Lower leg skin (tissue), 4 donors: ENCODE measurements around the gene CDK16. TPM values are rescaled to one million over a fixed set of nuclear protein-coding genes. Genes with fewer than 3 reads are reported as not detected.

Experiments
- DNase-seq, 2 donors: peaks; one replicate each; pipeline ENCODE4 v3.0.0-alpha.2; 2019; ENCODE audit warnings: low spot score in 2 of 2
- H3K4me3 ChIP-seq: fragments of 200-600 bp; sonication (generic); 2 replicates; pipeline ENCODE4 v1.5.1; 2017; ENCODE audit warnings: mild to moderate bottlenecking, low read depth; ENCODE audit not compliant: poor library complexity, severe bottlenecking
- CTCF ChIP-seq, 3 donors: fragments of 450-650 bp; IDR thresholded peaks; one replicate each; pipeline ENCODE4 v1.5.1; 2016; ENCODE audit warnings: antibody characterized with exemption in 3 of 3, mild to moderate bottlenecking in 3 of 3, moderate library complexity in 2 of 3
- POLR2A ChIP-seq, 2 donors: fragments of 450-650 bp; IDR thresholded peaks; one replicate each; pipeline ENCODE4 v1.6.1; 2016 to 2017; ENCODE audit warnings: antibody characterized with exemption in 2 of 2, mild to moderate bottlenecking in 1 of 2, moderate library complexity in 1 of 2
- WGBS, 2 donors: methylation state at CpG; one replicate each; pipeline ENCODE4 v1.1.5; 2018; 5-methylcytosine and 5-hydroxymethylcytosine counted together
- intact Hi-C: fragments of 100-400 bp; cut with DNase I; formaldehyde crosslinking; loops from one replicate; pipeline ENCODE4 v1.15.0; 2023; ENCODE audit warnings: low total_unique reads
- total RNA-seq, 4 donors: library from RNA; depleted of rRNA; stranded (reverse); fragments of >200 nt; gene quantifications; one replicate each; pipeline ENCODE4 v1.1.0, GENCODE V29; 2016

CDK16 gene
- total RNA-seq, 4 donors from 2014 or later, result 57.7 to 98.0 (median 73.5) TPM

- no peak for TF ChIP-seq POLR2A (IDR thresholded peaks at IDR 0.05)
- no peak for TF ChIP-seq CTCF (IDR thresholded peaks at IDR 0.05)
- DNase-seq, result peak in 1 of 2 donors; percentile 45
- intact Hi-C loops, result no loop called here
- no peak overlapping the region for H3K4me3 ChIP-seq
- 77 to 93% methylated on average over 7 of the region's 7 CpGs for WGBS, 2 donors
Observed at GRCh38 chrX:47172549-47172948, 45.9 kb upstream of the CDK16 start.

GRCh38 chrX:47172971-47173792, 45.3 kb upstream of the CDK16 start:
- WGBS, 2 donors, result 80 to 89% methylated on average over 14 to 18 of the region's 18 CpGs
- DNase-seq, result peak in 1 of 2 donors; percentile 74
- TF ChIP-seq POLR2A (IDR thresholded peaks at IDR 0.05) (no peak), CTCF (IDR thresholded peaks at IDR 0.05) (no peak)
- intact Hi-C loops, result no loop called here
- H3K4me3 ChIP-seq, result no peak overlapping the region

GRCh38 chrX:47174376-47174775, 44.1 kb upstream of the CDK16 start:
- intact Hi-C loops, result no loop called here

GRCh38 chrX:47174846-47175587, 43.5 kb upstream of the CDK16 start:
- DNase-seq, result peak in 1 of 2 donors; percentile 61
- TF ChIP-seq CTCF (IDR thresholded peaks at IDR 0.05) (no peak), POLR2A (IDR thresholded peaks at IDR 0.05) (no peak)
- intact Hi-C loops, result no loop called here
- WGBS, 2 donors, result 89 to 90% methylated on average over 23 of the region's 23 CpGs
- H3K4me3 ChIP-seq, result no peak overlapping the region

More at GRCh38 chrX:47174376-47174775, 44.1 kb upstream of the CDK16 start:
- peak in 1 of 2 donors; percentile 48 for DNase-seq
- WGBS, 2 donors, result 76 to 90% methylated on average over 12 of the region's 12 CpGs
- TF ChIP-seq POLR2A (IDR thresholded peaks at IDR 0.05), result no peak
- no peak for TF ChIP-seq CTCF (IDR thresholded peaks at IDR 0.05)
- no peak overlapping the region for H3K4me3 ChIP-seq

- WGBS, 2 donors, result 84 to 87% methylated on average over 9 to 12 of the region's 12 CpGs
- intact Hi-C loops, result no loop called here
- no peak overlapping the region for H3K4me3 ChIP-seq
- no peak for TF ChIP-seq CTCF (IDR thresholded peaks at IDR 0.05)
- TF ChIP-seq POLR2A (IDR thresholded peaks at IDR 0.05), result no peak
- peak in 1 of 2 donors; percentile 79 for DNase-seq
Observed at GRCh38 chrX:47175588-47175980, 42.9 kb upstream of the CDK16 start.
